Pancreas (tissue), 10 donors: ENCODE results near the gene ADNP2. TPM values are rescaled to one million over a fixed set of nuclear protein-coding genes. Genes with fewer than 3 reads are reported as not detected.

Experiments used
- ATAC-seq, 4 donors: fragments of 200-7000 bp; cut with Tn5 transposase; one replicate each; pipeline versions ENCODE4 v1.8.0 to v1.9.1; 2020; ENCODE audit warnings: mild to moderate bottlenecking in 4 of 4, moderate library complexity in 4 of 4
- DNase-seq, 6 donors: peaks; one replicate each; pipeline ENCODE4 v3.0.0-alpha.2; 2020
- FAIRE-seq: peaks from 2 replicates; lab custom pipeline; 2012; peaks lifted over from hg19 to GRCh38; lab: Jason Lieb, UNC
- H3K27ac ChIP-seq, 4 donors: fragments of 200-600 bp; sonication (generic); 1 replicate in 3 of 4; 2 replicates in 1 of 4; pipeline versions ENCODE4 v1.5.0 to v1.8.0; 2020
- H3K27me3 ChIP-seq, 4 donors: fragments of 200-600 bp; one replicate each; pipeline ENCODE4 v1.8.0; 2021
- H3K36me3 ChIP-seq, 3 donors: fragments of 200-600 bp; sonication (generic) in 1 of 3; one replicate each; pipeline versions ENCODE4 v1.5.0 to v1.8.0; 2020 to 2021
- H3K4me1 ChIP-seq, 3 donors: fragments of 200-600 bp; one replicate each; pipeline ENCODE4 v1.8.0; 2021
- H3K4me3 ChIP-seq, 4 donors: fragments of 200-600 bp; sonication (generic) in 2 of 4; one replicate each; pipeline versions ENCODE4 v1.5.0 to v1.8.0; 2020 to 2021
- H3K9me3 ChIP-seq, 4 donors: fragments of 200-600 bp; one replicate each; pipeline ENCODE4 v1.8.0; 2021
- WGBS, 2 donors: extraction: QIAGEN DNeasy Blood & Tissue Kit; methylation state at CpG; one replicate each; pipeline ENCODE4 v1.1.7; 2013; 5-methylcytosine and 5-hydroxymethylcytosine counted together
- intact Hi-C, 3 donors: fragments of 100-400 bp; cut with DNase I; formaldehyde crosslinking; loops; one replicate each; pipeline versions ENCODE4 v1.11.1 to v1.14.2; 2022
- polyA plus RNA-seq, 2 donors: library from polyadenylated mRNA; stranded (reverse); fragments of 200-250 nt; gene quantifications; one replicate each; pipeline ENCODE4 v1.2.3, GENCODE V29; 2013
- total RNA-seq, 6 donors: library from RNA; stranded (reverse); fragmentation: NEBNext Ultra II Directional in 4 of 6; extraction: Animal tissue kit (Norgen Biotek cat#: 25700) in 4 of 6; gene quantifications; one replicate each; pipeline versions ENCODE4 v1.2.1 to v1.2.4, GENCODE V29; 2021 to 2023
- TF ChIP-seq, protein P1 (sequence below), 4 donors: fragments of 200-600 bp; sonication (generic) in 3 of 4; IDR thresholded peaks; one replicate each; pipeline versions ENCODE4 v1.5.0 to v1.8.0; 2021; ENCODE audit warnings: antibody characterized with exemption in 4 of 4
- donor health status: healthy with polysubstance abuse.
- donor health status: DM: no; HTN: no; CAD: no; lungs with moderate emphysema.
- donor health status: DM: no; HTN: no; CAD: no.
- donor health status: control.
- donor health status: control.
- donor health status: Bipolar disorder and iron deficiency.
- donor health status: DM: yes; HTN: yes; CAD: no.
- donor health status: DM: no; HTN: no; CAD: no.
- donor health status: DM: no; HTN: no; CAD: no.
- donor health status: DM: yes; HTN: yes; CAD: no.

ADNP2 gene
- total and polyA plus RNA-seq, 8 donors = 4.2 to 8.4 (median 6.9) TPM

DNA sequence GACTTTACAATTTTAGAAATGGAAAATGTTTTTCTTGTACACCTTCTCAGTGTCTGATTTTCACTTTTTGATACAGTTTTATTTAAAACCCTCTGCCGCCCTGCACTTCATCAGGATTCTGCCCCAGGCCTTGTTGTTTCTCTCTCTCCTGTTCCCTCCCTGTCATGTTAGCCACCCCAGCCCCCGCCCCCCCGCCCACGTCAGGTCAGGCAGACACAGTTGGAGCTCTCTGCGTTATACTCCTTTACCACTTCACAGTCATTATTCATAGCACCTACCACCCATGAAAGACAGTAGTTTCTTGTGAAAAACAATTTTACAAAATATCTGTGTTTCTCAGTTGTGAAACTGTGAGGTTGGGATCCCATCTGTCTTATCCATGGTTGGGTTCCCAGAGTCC, 21.5 kb downstream of the ADNP2 start:
- FAIRE-seq (no peak), DNase-seq (no peak), ATAC-seq (no peak)
- H3K27ac ChIP-seq = no peak overlapping the region
- no peaks in the 10 kb centered on the region for H3K4me1 ChIP-seq
- no peaks in the 10 kb centered on the region for H3K27me3 ChIP-seq
- no peak overlapping the region for H3K4me3 ChIP-seq
- TF ChIP-seq, protein P1, sequence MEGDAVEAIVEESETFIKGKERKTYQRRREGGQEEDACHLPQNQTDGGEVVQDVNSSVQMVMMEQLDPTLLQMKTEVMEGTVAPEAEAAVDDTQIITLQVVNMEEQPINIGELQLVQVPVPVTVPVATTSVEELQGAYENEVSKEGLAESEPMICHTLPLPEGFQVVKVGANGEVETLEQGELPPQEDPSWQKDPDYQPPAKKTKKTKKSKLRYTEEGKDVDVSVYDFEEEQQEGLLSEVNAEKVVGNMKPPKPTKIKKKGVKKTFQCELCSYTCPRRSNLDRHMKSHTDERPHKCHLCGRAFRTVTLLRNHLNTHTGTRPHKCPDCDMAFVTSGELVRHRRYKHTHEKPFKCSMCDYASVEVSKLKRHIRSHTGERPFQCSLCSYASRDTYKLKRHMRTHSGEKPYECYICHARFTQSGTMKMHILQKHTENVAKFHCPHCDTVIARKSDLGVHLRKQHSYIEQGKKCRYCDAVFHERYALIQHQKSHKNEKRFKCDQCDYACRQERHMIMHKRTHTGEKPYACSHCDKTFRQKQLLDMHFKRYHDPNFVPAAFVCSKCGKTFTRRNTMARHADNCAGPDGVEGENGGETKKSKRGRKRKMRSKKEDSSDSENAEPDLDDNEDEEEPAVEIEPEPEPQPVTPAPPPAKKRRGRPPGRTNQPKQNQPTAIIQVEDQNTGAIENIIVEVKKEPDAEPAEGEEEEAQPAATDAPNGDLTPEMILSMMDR (IDR thresholded peaks at IDR 0.05) = no peak
- peaks cover 0 to 6% (median 3%) of the 10 kb centered on the region in 3 donors for H3K36me3 ChIP-seq
- 78 to 94% methylated on average over 5 of the region's 5 CpGs for WGBS, 2 donors
- intact Hi-C loops = no loop called here
- H3K9me3 ChIP-seq = no peaks in the 10 kb centered on the region

DNA sequence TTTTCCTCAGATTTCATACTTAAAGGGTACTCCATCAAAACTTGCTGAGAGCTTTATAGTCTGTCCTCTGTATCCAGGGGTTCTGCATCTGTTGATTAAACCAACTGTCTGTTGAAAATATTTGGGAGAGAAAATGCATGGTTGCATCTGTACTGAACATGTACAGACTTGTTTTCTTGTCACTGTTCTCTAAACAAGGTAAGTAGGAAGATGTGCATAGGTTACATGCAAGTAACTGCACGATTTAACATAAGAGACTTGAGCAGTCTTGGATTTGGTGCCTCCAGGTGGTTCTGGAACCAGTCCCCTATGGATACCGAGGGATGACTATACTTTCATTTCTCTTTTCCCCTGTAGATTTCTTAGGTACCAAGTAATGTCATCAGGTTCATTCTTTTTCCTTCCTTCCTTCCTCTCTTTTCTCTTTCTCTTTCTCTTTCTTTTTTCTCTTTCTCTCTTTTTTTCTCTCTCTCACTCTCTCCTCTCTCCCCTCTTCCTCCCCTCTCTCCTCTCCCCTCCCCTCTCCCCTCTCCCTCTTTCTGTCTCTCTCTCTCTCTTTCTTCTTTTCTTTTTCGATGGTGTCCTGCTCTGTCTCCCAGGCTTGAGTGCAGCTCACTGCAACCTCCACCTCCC, 23.2 kb downstream of the ADNP2 start:
- intact Hi-C loops = no loop called here
- Histone ChIP-seq H3K9me3 (no peaks in the 10 kb centered on the region), H3K27me3 (no peaks in the 10 kb centered on the region), H3K4me1 (no peaks in the 10 kb centered on the region), H3K36me3 (peaks cover 0 to 24% (median 10%) of the 10 kb centered on the region in 3 donors), H3K27ac (no peak overlapping the region), H3K4me3 (no peak overlapping the region)
- DNase-seq (no peak), FAIRE-seq (no peak), ATAC-seq (no peak)
- TF ChIP-seq, protein P1 (IDR thresholded peaks at IDR 0.05) = no peak
- 89 to 91% methylated on average over 3 of the region's 3 CpGs for WGBS, 2 donors

DNA sequence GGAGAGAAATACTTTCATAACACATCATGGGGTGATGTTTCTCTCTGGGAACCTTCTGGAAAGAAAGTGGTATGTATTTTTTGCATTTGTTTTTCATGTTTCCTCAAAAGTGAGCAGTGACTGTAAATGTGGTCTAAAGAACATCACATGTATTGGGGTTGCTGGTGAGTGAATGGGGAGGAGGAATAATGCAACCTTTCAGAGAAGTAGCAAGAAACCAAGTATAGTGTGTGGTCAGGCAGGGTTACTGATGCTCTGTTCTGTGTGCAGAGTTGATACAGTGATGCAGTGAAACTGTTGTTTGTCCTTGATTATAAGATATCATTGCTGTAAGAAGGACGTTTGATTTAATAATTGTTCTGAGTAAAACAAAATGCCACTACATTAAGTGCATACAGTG, 24.1 kb downstream of the ADNP2 start:
- peaks cover 0 to 32% (median 15%) of the 10 kb centered on the region in 3 donors for H3K36me3 ChIP-seq
- intact Hi-C loops = no loop called here
- H3K27ac ChIP-seq = no peak overlapping the region
- no peak for DNase-seq
- H3K4me3 ChIP-seq = no peak overlapping the region
- no peak for FAIRE-seq
- no peaks in the 10 kb centered on the region for H3K27me3 ChIP-seq
- no peak for ATAC-seq
- H3K4me1 ChIP-seq = no peaks in the 10 kb centered on the region
- no peaks in the 10 kb centered on the region for H3K9me3 ChIP-seq
- 23 to 36% methylated on average over 1 of the region's 1 CpG for WGBS, 2 donors
- TF ChIP-seq, protein P1 (IDR thresholded peaks at IDR 0.05) = no peak

DNA sequence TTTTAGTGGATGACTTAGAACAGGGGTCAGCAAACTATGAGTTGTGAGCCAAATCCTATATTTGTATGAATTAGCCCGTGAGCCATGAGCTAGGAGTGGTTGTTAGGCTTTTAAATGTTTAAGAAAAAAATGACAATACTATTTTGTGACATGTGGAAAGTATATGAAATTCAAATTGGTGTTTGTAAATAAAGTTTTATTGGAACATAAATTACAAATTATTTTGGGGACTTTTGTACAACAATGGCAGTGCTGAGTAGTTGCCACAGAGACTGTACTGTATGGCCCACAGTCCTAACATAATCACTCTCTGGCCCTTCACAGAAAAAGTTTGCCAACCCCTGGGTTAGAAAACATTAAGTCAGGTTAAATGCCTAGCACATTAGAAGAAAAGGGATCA, 26.1 kb downstream of the ADNP2 start:
- 98 to 100% methylated on average over 1 of the region's 1 CpG for WGBS, 2 donors
- Histone ChIP-seq H3K27ac (no peak overlapping the region), H3K4me3 (no peak overlapping the region), H3K4me1 (no peaks in the 10 kb centered on the region), H3K9me3 (no peaks in the 10 kb centered on the region), H3K36me3 (peaks cover 0 to 34% (median 16%) of the 10 kb centered on the region in 3 donors), H3K27me3 (no peaks in the 10 kb centered on the region)
- ATAC-seq (no peak), DNase-seq (no peak), FAIRE-seq (no peak)
- intact Hi-C loops = no loop called here
- TF ChIP-seq, protein P1 (IDR thresholded peaks at IDR 0.05) = no peak

DNA sequence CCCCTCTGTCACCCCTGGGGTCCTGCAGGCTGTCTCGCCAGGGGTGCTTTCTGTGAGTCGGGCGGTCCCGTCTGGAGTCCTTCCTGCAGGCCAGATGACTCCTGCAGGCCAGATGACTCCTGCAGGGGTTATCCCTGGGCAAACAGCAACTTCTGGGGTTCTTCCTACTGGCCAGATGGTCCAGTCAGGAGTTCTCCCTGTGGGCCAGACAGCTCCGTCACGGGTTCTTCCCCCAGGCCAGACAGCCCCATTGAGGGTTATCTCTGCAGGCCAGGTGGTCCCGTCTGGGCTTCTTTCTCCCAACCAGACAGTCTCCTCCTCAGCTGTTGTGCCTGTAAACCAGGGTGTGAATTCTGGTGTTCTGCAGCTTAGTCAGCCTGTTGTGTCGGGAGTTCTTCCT, 27.6 kb downstream of the ADNP2 start:
- TF ChIP-seq, protein P1 (IDR thresholded peaks at IDR 0.05) = no peak

More for the DNA sequence above, 27.6 kb downstream of the ADNP2 start:
- Histone ChIP-seq H3K27me3 (no peaks in the 10 kb centered on the region), H3K4me3 (no peak overlapping the region), H3K9me3 (no peaks in the 10 kb centered on the region), H3K4me1 (no peaks in the 10 kb centered on the region), H3K36me3 (peaks cover 0 to 34% (median 16%) of the 10 kb centered on the region in 3 donors), H3K27ac (no peak overlapping the region)
- intact Hi-C loops = no loop called here
- DNase-seq = peak in 1 of 6 donors; percentile 44
- FAIRE-seq = no peak
- no peak for ATAC-seq
- 90 to 97% methylated on average over 8 of the region's 8 CpGs for WGBS, 2 donors
